Measurements from ENCODE around the gene BGLAP.

- TF ChIP-seq EZH2phosphoT487 (IDR thresholded peaks at IDR 0.05; ENCODE audit: borderline replicate concordance) (no peak), CTCF (conservative IDR thresholded peaks at IDR 0.05; ENCODE audit: low read length) (no peak)
Observed at GRCh38 chr1:156200044-156200443, 41.9 kb upstream of the BGLAP start.

All from Loucy (cell line).